Amniotic epithelial cell (primary cell): ENCODE results near the gene ITGAD.
A peak's percentile ranks its signal among the peaks of the same experiment; 100 is the strongest.
"Not testable (repeated sequence)": the region's sequence is repeated elsewhere in the genome, so short reads cannot be mapped to it uniquely, and the experiment has no call there.

Source experiments
- DNase-seq: peaks from one replicate; pipeline ENCODE4 v3.0.0-alpha.2; 2010; ENCODE audit warnings: low read depth

Gene ITGAD

DNA sequence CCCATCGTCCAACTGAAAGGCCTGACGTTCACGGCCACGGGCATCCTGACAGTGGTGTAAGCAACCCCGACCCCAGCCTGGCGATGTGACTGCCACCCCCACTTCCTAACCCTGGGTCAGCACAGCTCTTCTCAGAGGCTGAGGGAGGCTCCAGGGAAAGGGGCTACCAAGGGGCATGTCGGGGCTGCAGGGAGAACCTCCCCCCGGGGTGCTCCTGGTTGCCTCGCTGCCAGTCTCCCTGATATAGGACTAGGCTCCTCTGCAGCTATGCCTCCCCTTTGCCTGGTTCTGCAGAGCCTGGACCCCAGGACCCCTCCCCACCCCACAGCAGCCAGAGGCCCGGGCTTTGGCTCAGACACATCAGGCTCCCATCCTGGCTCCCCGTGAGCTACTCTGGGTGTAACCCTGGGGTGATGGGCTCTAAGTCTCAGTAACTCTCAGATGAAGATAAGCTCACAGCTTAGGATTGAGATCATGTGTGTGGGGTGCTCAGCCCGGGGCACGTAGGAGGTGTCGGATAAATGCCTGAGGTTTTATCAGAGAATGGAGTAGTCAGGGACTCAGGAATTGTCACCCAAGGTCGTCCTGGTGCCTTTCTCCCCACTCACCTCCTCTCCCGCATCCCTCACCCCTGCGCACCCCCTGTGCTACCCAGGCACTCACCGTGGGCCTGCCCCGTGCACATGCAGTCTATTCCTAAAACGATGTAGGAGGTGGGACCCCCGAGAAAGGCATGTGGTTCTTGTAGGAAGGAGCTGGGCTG, 10.6 kb downstream of the ITGAD start:
- no peak for DNase-seq

- DNase-seq: no peak
These were observed 11.4 kb downstream of the ITGAD start for GRCh38 chr16:31404353-31405064.

GRCh38 chr16:31407406-31407805, 14.3 kb downstream of the ITGAD start:
- no peak for DNase-seq

DNA sequence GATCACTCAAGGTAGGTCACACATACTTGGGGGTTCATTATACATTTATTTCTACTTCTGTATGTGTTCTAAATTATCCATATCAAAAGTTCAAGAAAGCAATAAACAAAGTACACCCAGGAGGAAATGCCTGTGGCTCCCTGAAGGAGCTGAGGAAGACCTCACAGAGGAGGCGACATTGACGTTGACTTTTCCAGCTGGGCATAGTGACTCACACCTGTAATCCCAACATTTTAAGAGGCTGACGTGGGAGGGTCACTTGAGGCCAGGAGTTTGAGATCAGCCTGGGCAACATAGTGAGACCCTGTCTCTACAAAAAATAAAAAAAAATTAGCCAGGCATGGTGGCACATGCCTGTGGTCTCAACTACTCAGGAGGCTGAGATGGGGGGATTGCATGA, 16.3 kb downstream of the ITGAD start:
- peak; percentile 3 for DNase-seq

DNA sequence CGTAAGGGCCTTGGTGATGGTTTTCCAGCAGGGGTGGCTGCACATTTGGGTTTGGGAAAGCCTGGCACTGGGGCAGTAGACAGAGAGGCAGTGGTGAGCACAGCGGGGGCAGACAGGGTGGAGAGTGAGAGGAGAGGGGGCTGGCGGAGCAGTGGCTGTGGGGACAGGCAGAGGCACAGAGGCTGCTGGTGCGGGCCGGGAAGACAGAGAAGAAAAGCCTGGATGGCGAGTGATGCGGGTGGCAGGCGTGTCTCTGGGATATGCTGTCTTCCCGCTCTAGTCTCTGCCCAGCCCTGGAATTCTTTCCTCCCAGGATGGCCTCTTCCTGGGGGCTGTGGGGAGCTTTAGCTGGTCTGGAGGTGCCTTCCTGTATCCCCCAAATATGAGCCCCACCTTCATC, 16.9 kb downstream of the ITGAD start:
- DNase-seq: no peak

GRCh38 chr16:31411024-31411844, 18.1 kb downstream of the ITGAD start:
- DNase-seq: no peak

DNA sequence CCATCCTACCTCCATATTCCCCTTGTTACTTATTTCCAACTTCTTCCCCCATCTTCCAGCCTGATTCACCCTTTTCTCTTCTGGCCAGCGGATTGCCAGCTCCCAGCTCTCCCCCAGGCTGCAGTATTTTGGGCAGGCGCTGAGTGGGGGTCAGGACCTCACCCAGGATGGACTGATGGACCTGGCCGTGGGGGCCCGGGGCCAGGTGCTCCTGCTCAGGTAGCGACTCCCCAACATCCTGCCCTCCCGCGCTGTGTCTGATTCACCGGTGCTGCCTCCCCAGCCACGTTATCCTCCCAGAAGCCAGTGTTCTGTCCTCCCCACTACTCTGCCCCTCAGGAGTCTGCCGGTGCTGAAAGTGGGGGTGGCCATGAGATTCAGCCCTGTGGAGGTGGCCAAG, 19.6 kb downstream of the ITGAD start:
- DNase-seq: no peak

DNA sequence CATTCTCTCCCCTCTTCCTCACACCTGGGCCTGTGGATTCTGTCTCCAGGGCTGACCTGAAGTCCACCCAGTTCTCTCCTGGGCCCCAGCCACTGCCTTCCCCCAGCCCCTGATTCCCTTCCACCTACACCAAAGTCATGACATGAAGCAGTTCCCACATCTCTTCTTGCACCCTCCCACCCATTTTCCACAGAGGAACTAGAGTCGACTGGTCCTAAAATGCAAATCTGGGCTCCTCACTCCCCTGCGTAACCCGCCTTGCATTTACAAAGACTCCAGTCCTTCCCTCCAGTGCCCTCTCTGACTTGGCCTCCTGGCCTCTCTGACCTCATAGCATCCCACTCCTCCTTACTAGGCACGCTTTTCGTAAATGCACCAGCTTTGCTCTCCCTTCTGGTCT, 20.2 kb downstream of the ITGAD start:
- no peak for DNase-seq

DNA sequence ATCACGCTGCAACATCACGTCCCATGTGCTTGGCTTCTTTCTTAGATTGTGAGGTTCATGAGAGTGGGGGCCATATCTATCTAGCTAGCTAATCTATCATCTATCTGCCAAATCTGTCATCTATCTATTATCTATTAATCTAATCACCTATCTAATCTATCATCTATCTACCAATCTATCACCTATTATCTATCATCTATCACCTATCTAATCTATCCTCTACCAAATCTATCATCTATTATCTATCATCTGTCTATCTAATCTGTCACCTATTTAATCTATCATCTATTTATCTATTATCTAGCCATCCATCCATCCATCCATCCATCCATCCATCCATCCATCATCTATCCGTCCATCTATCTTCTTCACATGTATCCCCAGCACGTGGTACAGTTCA, 20.8 kb downstream of the ITGAD start:
- no peak for DNase-seq

DNA sequence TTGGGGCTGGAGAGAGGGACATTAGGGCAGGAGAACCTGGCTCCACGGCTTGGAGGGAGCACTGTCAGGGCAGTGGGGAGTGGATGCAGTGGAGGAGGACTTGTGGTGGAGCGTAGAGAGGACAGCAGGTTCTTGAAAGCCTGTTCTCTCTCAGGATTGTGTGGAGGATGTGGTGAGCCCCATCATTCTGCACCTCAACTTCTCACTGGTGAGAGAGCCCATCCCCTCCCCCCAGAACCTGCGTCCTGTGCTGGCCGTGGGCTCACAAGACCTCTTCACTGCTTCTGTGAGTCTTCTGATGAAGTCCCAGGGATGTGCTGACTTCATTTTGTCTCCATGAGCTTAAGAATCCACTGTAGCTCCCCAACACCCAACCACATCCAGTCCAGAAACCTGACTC, 21.6 kb downstream of the ITGAD start:
- DNase-seq: no peak

DNA sequence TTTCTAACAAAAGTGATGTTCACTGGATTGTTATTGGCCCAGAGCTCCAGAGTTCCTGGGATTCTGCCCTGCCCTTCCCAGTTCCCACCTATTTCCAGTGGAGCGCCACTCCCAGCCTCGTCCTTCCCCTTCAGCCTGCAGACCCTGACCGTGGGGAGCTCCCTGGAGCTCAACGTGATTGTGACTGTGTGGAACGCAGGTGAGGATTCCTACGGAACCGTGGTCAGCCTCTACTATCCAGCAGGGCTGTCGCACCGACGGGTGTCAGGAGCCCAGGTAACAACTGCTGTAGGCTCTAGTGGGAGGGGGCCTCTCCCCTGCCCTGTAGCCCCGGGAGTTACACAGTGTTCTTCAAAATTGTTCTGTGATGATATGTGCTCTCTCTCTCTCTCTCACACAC, 23.2 kb downstream of the ITGAD start:
- no peak for DNase-seq

DNA sequence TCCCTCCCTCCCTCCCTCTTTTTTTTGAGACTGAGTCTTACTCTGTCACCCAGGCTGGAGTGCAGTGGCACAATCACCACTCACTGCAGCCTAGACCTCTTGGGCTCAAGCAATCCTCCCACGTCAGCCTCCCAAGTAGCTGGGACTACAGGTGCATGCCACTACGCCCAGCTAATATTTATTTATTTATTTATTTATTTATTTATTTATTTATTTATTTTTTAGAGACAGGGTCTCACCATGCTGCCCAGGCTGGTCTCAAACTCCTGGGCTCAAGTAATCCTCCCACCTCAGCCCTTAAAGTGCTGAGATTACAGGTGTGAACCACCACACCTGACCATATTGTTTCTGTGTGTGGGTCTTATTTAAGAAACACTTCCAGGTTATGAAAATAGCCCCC, 23.9 kb downstream of the ITGAD start:
- not testable (repeated sequence) for DNase-seq

DNA sequence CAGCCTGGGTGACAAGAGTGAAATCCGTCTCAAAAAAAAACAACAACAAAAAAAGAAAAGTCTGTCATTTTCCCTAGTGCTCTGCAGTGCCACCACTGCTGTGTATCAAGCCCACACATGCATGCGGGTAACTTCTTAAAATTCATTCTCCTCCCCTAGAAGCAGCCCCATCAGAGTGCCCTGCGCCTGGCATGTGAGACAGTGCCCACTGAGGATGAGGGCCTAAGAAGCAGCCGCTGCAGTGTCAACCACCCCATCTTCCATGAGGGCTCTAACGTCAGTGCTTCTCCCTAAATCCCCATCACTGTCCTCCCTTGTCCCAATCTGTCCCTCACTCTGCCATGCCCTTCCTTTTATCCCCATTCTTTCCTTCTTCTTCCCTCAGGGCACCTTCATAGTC, 24.8 kb downstream of the ITGAD start:
- DNase-seq: no peak

GRCh38 chr16:31420037-31420436, 26.9 kb downstream of the ITGAD start:
- no peak for DNase-seq

DNA sequence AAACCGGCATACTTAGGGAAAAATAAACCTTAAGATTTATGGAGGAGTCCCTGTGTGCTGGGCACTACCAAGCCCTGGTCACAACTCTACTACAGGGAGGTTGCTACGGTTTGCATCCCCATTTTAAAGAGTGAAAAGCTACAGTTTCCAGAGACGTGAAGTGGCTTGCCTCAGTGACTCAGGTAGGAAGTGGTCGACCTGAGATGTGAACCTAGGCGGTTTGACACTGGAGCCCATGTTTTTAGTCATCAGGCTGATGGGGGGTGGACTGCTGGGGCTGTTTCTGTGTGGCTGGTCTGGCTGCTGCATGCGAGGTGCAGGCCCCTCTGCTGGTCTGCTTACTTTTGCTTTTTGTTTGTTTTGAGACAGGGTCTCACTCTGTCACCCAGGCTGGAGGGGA, 28.5 kb downstream of the ITGAD start:
- no peak for DNase-seq

GRCh38 chr16:31423241-31423640, 30.1 kb downstream of the ITGAD start:
- DNase-seq: no peak

DNA sequence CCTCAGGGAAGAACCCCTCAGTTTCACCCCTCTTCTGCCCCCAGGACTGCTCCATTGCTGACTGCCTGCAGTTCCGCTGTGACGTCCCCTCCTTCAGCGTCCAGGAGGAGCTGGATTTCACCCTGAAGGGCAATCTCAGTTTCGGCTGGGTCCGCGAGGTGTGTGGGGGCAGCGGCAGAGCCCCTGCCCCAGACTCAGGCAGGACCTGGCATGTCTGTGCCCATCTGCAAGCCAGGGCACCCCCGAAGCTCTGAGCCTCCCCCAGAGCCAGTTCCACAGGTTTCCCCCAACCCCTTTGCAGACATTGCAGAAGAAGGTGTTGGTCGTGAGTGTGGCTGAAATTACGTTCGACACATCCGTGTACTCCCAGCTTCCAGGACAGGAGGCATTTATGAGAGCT, 30.7 kb downstream of the ITGAD start:
- DNase-seq: no peak

- no peak for DNase-seq
These were observed 34.5 kb downstream of the ITGAD start for GRCh38 chr16:31427441-31428278.

DNA sequence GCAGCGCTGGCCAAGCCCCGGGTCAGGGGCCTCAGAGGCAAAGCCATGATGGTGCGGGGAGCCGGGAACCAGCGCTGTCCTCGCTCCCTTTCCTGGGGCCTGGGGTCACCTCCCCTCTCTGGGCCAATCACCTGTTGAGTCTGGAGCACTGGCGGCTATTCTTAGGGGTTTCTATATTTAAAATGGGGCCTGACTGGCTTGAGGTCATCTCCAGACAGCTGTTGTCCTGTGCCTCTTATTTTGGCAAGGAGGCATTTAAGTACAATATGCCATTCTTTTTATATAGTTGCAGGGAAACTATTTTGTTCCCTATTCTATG, 35.1 kb downstream of the ITGAD start, which contains the start of gene COX6A2:
TSS of gene COX6A2 (minus strand) at position 82 of the 319 bp plus-strand sequence. CDS start at position 47, 35 bp downstream.
- no peak for DNase-seq

- no peak for DNase-seq
These were observed 35.6 kb downstream of the ITGAD start for GRCh38 chr16:31428638-31429247.

GRCh38 chr16:31429314-31429713, 36.2 kb downstream of the ITGAD start:
- DNase-seq: no peak

DNA sequence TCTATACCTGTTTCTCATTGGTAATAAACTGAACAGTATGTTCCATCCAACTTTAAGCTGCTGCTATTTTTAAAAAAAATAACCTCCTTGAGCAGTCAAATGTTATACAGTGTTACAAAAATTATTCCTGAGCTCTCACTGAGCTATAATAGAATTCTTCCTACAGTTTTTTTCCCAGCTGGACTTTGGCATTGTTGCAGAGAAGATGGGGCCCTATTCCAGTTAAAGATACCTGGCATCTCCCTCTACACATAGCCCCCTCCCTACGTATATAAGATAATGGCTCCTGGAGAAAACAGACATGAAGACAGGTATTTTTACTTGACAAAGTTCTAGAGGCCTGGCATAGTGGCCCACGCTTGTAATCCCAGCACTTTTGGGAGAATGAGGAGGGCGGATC, 36.7 kb downstream of the ITGAD start:
- DNase-seq: no peak
